ENCODE results near the gene SNCAIP. TPM values are rescaled to one million over a fixed set of nuclear protein-coding genes. Genes with fewer than 3 reads are reported as not detected.
"Not testable (repeated sequence)": the region's sequence is repeated elsewhere in the genome, so short reads cannot be mapped to it uniquely, and the experiment has no call there.

The SNCAIP gene
- total RNA-seq, 1 donor from 2014 or later = 1.7 TPM

DNA sequence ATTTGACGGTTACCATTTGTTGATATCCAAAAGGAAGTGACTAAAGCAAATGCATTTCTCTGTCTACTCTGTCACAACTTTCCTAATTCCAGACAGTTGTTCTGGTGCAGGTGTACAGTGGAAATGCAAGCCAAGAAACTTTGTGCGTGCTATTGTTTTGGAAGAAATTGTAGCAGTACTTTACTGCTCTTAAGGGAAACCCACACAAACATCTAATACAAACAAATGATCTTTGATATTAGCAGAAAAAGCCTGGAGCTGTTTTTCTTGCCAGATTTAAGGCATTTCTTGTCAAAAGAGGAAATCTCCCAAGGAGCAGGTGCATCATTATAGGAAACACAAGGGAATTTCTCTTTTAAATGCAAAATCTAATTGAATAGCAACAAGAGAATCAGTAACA lies 2.0 kb downstream of the SNCAIP start:
- no peak for DNase-seq (ENCODE audit: low read depth)

DNA sequence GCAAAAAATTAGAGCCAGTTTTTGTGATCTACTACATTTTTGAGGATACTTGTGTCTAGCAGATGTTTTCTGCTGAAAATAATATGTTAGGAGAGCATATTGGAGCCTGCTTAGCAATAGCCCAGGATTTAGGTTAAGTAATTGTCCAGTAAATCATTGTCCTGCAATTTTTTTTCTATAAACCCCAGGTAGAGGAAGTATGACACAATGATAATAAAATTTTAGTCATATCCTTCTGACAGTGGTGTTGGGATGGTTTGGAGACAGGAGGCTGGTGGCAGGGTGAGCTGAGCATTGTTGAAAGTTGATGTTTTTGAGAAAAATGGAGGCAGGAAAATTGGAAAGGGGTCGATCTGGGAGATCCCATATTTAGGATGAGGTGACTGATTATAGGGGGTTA lies 3.5 kb downstream of the SNCAIP start:
- no peak for DNase-seq (ENCODE audit: low read depth)

DNA sequence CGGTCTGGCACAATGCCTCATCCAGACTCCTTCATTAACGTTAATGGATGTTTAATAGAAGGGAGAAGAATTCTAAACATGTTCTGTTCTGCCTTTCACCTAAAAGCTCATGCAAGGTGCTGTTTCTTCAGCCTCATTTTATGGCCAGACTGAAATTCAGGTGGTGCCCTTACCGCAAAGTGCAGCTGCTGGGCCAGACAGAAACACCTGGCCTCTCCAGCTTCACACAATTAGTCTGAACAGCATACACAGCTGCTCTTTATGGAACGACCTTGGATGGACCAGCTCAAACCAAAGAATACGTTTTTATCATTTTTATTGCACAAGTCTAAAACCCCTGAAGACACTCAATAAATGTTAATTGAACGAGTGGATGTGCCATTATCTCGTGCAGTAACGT lies 4.6 kb downstream of the SNCAIP start:
- DNase-seq (ENCODE audit: low read depth) = no peak

DNA sequence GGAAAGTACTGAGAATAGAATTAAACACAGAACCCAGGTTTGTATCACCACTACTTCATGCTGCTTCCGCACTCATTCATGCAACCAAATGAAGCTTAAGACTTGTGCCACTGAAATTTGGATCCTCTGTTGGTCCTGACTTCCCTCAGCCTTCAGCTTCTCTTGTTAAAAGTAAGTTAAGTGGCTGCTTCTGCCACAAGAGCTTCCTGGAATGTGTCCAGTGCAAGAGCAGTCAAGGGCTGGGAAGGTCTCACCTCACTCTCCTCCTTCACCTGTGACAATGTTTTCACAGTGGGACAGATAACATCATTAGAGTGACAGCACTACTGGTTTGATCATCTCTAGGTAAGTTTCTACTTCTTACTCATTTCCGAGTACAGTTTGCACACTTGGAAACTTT lies 7.9 kb downstream of the SNCAIP start:
- DNase-seq (ENCODE audit: low read depth) = no peak

DNA sequence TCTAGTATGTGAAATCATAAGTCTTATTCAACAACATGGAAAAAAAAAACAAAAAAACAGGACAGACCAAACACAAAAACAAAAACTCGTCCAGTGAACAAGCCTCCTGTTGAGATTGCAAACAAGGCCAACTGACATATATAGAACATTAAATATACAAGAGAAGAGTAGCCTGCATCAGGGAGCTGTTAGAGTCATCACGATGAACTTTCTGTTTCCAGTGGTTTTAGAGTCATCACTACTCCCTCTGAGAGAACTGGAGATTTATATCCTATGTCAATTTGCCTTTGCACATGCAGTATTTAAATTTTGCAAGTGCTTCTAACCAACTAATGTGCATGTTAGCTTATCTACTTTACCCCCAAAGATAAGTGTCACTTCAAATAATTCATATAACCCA lies 9.9 kb downstream of the SNCAIP start:
- no peak for DNase-seq (ENCODE audit: low read depth)

DNA sequence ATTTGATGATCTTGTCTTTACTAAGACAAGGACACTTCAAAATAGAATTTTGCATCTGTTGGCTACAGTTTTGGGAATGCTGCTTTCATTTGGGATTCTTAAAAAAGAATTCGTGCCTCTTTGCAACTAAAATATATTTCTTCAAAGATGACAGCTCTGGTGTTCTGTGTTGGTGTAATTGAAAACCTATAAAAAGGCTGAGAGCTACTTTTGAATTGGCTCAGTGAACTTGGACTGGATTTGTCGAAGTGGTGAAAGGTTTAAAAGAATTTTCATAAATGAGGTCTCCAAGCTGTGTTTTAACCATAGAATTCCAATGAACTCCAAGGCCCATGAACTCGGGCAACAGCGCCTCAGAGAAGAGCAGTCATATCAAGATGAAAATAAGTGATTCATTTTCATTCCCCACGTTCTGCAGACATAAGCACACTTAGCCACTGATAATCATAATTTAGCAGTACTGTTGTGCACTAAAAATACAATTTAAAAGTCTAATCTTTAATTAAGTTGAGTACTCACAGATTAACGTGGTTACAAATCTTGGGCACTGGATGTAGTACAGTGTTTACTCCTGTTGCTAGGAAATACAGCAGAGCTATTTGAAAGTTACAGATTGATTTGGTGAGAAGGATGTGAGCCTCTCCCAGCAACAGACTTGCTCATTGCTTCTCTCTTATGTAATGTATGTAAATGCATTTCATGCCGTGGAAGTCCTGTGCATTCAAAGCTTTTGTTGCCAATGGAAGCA lies 10.9 kb downstream of the SNCAIP start:
- peak; percentile 67 for DNase-seq (ENCODE audit: low read depth)

DNA sequence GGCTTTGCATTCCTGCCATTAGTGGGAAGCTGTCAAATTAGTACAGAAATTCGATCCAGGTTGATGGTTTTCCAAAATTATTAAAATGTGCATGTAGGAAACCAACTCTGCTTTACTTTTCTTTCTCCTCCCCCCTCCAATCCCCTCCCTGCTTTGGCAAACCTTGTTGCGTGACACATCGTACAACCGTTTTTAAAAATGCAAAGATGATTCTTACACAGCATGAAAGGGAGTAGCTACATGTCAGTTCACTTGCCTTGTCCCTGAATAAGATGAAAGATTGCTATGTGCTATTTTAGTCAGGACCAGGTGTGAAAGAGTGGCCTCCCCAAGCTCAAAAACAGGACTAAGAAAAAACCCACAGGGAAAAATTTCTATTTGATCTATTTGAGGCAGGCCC lies 11.7 kb downstream of the SNCAIP start:
- no peak for DNase-seq (ENCODE audit: low read depth)

DNA sequence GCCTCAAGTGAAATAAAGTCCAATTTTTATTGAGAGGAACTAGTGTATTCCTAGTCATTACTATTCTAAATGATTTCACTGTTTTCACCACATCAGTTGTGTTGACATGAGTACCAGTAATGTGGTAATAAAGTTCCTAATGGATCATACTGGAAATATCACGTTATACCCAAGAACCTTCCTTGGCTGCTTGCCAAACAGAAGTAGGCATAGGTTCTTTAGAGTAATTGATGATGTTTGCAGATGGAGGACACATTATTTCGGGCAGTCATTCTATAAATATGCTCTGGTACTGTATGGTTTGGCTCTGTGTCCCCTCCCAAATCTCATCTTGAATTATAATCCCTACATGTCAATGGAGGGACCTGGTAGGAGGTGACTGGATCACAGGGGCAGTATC lies 15.1 kb downstream of the SNCAIP start:
- DNase-seq (ENCODE audit: low read depth) = no peak

DNA sequence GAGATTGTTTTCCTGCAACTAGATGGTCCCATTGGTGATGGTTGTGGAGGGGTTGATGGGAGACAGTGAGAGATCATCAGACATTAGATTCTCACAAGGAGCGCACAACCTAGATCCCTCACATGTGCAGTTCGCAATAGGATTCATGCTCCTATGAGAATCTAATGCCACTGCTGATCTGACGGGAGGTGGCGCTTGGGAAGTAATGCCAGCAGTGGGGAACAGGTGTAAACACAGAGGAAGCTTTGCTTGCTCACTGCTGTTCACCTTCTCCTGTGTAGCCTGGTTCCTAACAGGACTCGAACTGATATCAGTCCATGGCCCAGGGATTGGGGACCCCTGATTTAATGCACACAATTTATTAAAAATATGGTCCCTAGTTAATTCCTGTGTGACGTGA lies 18.8 kb downstream of the SNCAIP start:
- DNase-seq (ENCODE audit: low read depth) = no peak

DNA sequence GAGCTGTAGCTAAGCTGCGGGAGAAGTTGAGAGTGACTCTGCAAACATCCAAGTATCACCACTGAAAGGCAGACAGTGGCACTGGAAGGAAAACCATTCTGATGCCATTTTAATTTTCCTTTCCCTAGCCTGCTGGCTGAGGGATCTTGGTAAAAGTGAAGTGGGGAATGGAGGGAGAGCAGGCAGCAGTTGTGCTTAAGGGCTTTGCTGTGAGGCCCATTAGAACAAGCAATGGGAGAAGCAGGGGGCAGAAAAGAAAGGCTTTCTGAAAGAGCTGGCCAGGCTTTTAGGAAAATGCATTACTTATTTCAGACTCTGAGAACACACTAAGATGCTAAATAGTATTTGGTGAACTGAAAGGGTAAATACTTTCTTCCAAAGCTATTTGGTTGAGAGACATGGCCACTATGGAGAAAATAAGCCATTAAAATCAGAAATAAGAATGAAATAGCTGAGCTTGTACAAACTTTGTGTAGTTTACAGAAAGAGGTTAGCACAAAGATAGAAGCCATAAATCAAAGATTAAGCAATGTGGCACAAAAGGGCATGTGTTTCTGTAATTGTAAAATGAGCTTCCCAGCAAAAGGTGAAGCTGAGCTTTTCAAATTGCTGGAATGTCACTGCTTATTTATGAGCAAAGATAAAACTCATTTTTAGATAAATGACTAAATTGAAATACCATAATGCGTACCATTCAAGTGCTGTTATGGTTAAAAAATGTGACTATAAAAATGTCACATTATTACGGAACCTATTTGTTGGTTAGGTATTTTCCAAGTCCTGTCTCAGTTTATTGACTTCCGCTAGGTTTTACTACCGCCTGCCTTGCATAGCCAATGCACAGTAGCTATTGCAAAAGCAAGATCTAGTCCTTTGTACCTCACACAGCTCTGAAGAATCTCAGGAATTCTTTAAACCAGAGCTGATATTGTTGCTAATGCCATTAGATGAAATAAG lies 20.8 kb downstream of the SNCAIP start:
- peak; percentile 52 for DNase-seq (ENCODE audit: low read depth)

DNA sequence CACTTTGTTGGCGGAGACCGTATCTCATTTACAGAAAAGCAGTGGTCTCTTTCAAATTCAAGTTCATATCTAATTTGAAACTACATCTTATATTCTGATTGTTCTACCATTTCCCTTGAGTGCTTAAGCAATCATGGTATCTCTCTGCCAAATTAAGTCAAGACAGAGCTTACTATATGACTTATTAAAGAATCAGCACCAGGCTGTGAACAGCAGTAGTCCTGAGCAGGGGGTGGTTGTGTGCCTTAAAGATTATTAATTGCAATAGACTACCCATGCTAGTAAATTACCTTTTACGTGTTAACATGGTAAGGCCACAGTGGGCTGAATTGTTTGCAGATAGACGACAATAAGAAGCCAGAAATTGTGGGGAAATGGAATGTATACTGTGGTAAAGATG lies 21.5 kb downstream of the SNCAIP start:
- no peak for DNase-seq (ENCODE audit: low read depth)

DNA sequence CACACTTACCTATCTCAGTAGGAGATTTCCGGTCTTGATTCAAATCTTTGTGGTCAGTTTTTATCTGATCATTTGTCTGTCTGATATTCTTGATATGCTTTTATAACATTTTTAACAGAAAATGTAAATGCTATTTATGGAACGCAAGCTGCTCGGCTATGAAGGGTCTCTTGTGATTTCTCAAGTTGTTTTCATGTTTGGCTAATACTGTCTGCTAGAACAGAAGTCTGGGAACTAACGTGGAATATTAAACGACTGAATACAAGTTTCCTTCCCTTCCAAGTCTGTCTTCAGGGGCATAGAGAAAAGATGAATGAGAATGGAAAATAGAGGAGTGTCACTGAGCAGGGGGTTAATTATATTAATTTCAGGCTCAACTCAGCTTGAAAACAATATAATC lies 27.6 kb downstream of the SNCAIP start:
- no peak for DNase-seq (ENCODE audit: low read depth)

DNA sequence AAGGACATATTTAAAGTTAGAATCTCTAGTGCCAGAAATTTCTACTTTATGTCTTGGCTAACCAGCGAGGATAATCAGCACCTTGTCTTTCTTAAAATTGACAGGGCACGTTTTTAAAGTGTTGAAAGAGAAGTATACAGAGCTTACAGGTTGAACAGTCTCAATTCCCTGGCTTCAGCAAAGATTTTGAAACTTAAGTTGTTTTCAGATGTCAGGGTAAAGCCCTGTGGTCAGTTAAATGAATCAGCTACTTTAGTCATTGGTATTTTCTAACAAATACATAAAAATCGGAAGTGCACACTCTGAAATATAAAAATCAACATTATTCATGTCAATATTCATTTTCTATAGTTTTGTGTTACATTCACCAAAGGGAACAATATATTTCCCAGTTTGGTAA lies 29.1 kb downstream of the SNCAIP start:
- no peak for DNase-seq (ENCODE audit: low read depth)

DNA sequence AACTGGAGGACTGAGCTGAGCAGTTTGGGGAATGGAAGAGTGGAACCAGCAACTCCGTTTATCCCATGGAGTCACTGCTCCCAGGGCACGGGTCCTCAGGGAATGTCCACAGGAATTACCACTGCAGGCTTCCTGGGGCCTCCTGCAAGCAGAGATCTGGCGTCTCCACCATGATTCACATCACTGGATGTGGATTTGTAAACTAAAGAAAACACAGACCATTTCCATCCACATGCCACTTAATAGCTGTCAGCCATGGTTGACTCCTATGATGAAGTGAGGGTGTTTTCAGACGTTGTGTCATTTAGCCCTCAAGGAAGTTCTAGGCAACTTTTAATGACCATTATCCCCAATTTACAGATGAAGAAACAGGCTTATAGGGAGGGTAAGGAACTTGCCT lies 30.2 kb downstream of the SNCAIP start:
- DNase-seq (ENCODE audit: low read depth) = no peak

DNA sequence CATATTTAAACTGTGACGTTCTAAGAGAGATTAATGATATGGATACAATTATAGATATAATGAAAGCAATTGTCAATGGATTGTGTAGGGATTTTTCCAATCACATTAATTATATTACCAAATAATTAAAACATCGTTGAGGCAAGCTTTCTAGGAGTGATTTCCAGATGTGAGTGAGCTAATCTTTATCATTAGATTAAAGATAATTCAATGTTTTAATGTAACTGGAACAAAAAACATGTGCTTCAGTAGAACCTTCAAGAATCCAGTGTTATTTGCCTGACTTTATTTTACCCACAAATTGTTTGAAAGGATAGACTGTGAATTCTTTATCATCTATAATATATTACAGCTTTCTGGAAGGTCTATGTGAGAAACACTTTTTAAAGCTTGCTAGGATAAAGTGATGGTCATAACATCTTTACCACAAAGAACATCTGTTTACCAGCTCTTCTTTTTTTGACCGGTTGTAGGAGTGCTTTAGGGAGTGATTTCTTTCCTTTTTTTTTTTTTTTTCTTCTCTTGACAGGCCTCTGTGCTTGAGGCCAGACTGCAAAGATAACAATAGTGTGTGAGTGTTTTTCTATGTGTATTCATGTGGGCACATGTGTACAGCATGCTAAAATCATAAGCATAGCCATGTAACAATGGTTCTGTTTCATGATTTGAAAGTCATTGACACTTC lies 35.0 kb downstream of the SNCAIP start:
- DNase-seq (ENCODE audit: low read depth) = no peak

DNA sequence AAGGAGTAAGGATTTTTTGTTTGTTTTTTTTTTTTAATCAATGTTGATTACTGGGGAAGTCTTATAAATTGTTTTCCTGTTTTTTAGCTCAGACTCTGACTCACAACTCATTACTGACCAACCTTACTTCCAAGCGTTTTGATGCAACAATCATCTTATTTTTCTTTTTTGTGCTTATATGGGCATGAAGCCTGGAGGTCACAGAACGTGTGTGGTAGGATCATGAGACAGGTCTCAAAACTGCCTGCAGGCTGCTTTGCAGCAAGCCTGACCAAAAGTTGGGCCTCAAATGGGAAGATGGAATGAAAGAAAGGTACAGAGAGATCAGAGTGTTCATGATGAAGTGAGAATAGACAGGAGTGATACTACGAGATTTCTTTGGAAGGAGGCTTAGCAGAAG lies 38.5 kb downstream of the SNCAIP start:
- DNase-seq (ENCODE audit: low read depth) = peak; percentile 34

DNA sequence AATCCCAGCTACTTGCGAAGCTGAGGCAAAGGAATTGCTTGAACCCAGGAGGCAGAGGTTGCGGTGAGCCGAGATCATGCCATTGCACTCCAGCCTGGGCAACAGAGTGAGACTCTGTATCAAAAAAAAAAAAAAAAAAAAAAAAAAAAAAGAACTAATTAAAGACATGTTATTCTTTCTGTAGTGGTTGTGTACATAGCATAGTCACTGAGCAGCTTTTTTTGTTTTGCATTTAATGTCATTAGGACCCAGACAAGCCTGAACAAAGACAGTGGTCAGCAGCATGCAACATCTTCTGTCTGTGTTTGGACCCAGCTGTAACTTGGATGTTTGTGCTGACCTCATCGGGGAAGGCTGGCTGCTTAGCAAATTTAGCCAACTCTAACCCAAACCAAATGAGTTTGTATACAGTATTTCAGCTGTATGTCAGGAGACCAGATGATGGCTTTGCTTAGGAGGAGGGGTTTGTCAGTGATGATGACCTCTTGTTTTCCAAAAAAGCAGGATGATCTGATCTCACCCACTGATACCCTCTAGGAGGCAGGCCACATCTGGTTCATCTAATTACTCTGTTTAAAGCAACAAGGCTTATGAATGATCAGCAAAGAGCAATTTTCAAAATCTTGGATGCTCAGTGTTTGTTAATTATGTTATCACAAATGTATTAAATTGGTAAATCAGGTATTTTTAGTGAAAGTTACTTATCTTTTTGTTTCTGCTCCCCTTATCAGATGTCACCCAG lies 39.5 kb downstream of the SNCAIP start:
- DNase-seq (ENCODE audit: low read depth) = no peak

DNA sequence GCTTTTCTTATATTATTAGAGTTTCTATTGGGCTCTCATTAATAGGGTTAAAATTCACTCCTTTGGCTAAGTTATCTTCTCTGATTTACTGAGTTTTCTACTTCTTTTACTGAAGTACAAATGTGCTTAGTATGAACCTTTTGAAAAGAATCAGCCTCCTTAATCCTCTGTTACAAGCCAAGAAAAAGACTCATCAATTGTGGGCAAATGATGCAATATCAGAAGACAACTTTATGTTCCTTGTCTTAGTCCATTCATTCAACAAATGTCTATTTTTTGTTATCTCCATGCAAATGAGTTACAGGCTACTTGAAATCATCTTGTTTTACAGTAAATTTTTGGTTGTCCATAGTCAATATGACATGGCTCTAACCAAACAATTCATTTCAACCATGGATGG lies 40.3 kb downstream of the SNCAIP start:
- peak; percentile 20 for DNase-seq (ENCODE audit: low read depth)

DNA sequence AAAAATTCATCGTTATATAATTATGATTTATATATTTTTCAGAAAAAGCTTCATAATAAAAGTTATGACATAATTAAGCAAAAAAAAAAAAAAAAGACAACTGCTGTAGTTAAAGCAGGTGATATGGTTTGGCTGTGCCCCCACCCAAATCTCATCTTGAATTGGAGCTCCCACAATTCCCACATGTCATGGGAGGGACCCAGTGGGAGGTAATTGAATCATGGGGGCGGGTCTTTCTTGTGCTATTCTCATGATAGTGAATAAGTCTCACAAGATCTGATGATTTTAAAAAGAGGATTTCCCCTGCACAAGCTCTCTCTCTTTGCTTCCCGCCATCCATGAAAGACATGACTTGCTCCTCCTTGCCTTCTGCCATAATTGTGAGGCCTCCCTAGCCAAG lies 41.3 kb downstream of the SNCAIP start:
- not testable (repeated sequence) for DNase-seq (ENCODE audit: low read depth)

DNA sequence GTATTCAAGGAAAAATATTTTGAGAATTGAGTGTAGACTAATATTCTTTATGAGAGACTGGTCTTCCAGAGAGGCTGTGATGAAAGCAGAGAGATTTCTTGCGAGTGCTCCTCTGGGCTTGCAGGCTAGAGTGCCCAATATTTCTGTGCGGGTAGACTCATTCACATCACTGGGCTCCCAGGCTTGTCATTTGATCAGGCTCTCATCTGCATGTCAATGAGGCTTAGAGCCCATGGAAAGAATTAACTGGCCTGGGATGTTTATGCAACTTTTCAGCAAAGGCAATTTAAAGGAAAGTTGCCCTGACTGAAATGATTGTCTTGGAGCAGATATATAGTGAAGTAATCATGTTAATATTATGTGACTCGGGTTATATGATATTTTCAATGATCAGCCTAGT lies 42.3 kb downstream of the SNCAIP start:
- DNase-seq (ENCODE audit: low read depth) = no peak

DNA sequence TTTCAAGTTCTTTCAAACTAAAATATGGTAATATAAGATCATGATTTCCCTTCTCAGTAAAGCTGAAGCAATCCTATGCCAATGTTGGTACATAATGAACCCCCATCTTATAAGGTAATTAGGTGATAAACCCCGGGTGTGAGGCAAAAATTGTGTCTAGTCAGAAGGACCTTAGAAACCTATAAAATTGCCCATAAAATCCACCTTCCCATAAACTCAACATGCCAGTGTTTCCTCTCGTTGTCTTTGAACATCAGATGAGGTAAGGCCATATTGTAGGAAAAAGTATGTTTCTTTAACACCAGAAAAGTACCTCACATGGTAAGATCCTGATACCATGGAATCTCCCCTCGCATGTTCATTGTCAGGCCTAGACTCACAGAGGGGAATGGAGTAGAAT lies 43.3 kb downstream of the SNCAIP start:
- DNase-seq (ENCODE audit: low read depth) = no peak

DNA sequence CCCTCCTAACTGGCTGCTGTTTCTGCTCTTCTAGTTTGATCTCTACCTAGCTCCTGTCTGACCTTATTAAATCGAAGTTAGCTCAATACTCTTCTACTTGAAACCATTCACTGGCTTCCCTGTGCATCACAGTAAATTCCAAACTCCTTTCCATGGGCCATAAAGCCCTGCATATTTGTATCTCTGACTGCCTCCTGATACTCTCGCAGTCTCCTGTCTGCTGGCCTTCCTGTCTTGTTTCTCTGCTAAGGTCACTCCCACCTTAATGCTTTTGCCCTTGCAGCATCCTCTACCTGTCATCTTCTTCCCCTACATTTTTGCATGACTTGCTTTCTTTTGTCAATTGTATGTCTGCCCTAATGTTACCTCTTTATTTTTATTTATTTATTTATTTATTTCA lies 44.8 kb downstream of the SNCAIP start:
- DNase-seq (ENCODE audit: low read depth) = no peak

Data from renal cortical epithelial cell (primary cell).